H1 (cell line): ENCODE results near the gene SLIRP. TPM values are rescaled to one million over a fixed set of nuclear protein-coding genes. Genes with fewer than 3 reads are reported as not detected.

Experiments used
- CTCF ChIA-PET: fragments of 300-600 bp; sonication (Branson Sonifier 250); formaldehyde crosslinking; loops from one replicate; lab custom pipeline; 2021; ENCODE audit not compliant: partially characterized antibody; lab: Charles Lee
- POLR2A ChIA-PET: fragments of 300-600 bp; sonication (Branson Sonifier 250); formaldehyde crosslinking; loops from one replicate; lab custom pipeline; 2021; ENCODE audit warnings: inconsistent platforms; ENCODE audit not compliant: partially characterized antibody; lab: Charles Lee
- DNase-seq, 2 experiments: peaks; one replicate each; pipeline versions ENCODE4 v3.0.0 to v3.0.0-alpha.2; 2010 to 2022; ENCODE audit warnings: low spot score in 2 of 2, low read depth in 1 of 2, mixed read lengths in 1 of 2
- FAIRE-seq: peaks from 2 replicates; lab custom pipeline; 2011; peaks lifted over from hg19 to GRCh38; lab: Jason Lieb, UNC
- H2AFZ ChIP-seq: 2 replicates; pipeline ENCODE4 v1.8.1; 2012; ENCODE audit warnings: low read length, inconsistent platforms
- H2AK5ac ChIP-seq: 2 replicates; pipeline ENCODE4 v1.6.1; 2013; ENCODE audit warnings: low read depth, low read length
- H2BK120ac ChIP-seq: replicated peaks from 2 replicates; pipeline ENCODE3; 2013; ENCODE audit warnings: low read depth, low read length, inconsistent platforms
- H2BK12ac ChIP-seq: 2 replicates; pipeline ENCODE4 v1.6.1; 2013; ENCODE audit warnings: low read depth, low read length
- H2BK15ac ChIP-seq: 2 replicates; pipeline ENCODE4 v1.6.1; 2013; ENCODE audit warnings: low read length
- H2BK20ac ChIP-seq: 2 replicates; pipeline ENCODE4 v1.6.1; 2013; ENCODE audit warnings: low read length
- H2BK5ac ChIP-seq: 2 replicates; pipeline ENCODE4 v1.6.1; 2013; ENCODE audit warnings: low read depth, low read length
- H3K14ac ChIP-seq: 2 replicates; pipeline ENCODE4 v1.6.1; 2013; ENCODE audit warnings: inconsistent platforms; ENCODE audit not compliant: insufficient read length
- H3K18ac ChIP-seq: 2 replicates; pipeline ENCODE4 v1.6.1; 2013; ENCODE audit warnings: low read length; ENCODE audit errors: extremely low read depth
- H3K23ac ChIP-seq: 2 replicates; pipeline ENCODE4 v1.6.1; 2013; ENCODE audit warnings: inconsistent platforms; ENCODE audit not compliant: insufficient read length
- H3K23me2 ChIP-seq: 2 replicates; pipeline ENCODE4 v1.6.1; 2013; ENCODE audit warnings: low read depth, low read length
- H3K27ac ChIP-seq: 2 replicates; pipeline ENCODE4 v1.6.1; 2011; ENCODE audit warnings: low read depth, low read length, inconsistent platforms
- H3K27me3 ChIP-seq, 4 experiments: replicated peaks in 1 of 4; 1 replicate in 1 of 4; 2 replicates in 3 of 4; pipeline versions ENCODE4 v1.6.1 to v1.8.1; 2011 to 2013; ENCODE audit warnings: low read length in 3 of 4, mild to moderate bottlenecking in 3 of 4, inconsistent platforms in 2 of 4, mixed read lengths in 2 of 4, moderate library complexity in 1 of 4; ENCODE audit not compliant: control insufficient read depth in 3 of 4, insufficient read depth in 3 of 4; ENCODE audit errors: extremely low read depth in 1 of 4
- H3K36me3 ChIP-seq, 4 experiments: 2 replicates each; pipeline versions ENCODE4 v1.6.1 to v1.8.1; 2011 to 2013; ENCODE audit warnings: mild to moderate bottlenecking in 4 of 4, low read length in 3 of 4, moderate library complexity in 2 of 4, control low read depth in 1 of 4, inconsistent platforms in 1 of 4; ENCODE audit not compliant: insufficient read depth in 4 of 4, control insufficient read depth in 2 of 4
- H3K4ac ChIP-seq: replicated peaks from 2 replicates; pipeline ENCODE3; 2013; ENCODE audit warnings: low read length, low read depth, mixed read lengths, inconsistent platforms; ENCODE audit not compliant: insufficient read length
- H3K4me1 ChIP-seq, 4 experiments: replicated peaks in 1 of 4; 1 replicate in 1 of 4; 2 replicates in 3 of 4; pipeline versions ENCODE4 v1.6.1 to v1.8.1; 2011 to 2013; ENCODE audit warnings: low read length in 3 of 4, inconsistent platforms in 2 of 4, mixed read lengths in 1 of 4; ENCODE audit not compliant: insufficient read depth in 4 of 4, control insufficient read depth in 3 of 4
- H3K4me2 ChIP-seq, 2 experiments: 2 replicates each; pipeline versions ENCODE4 v1.6.1 to v1.8.1; 2011 to 2013; ENCODE audit warnings: low read depth in 2 of 2, low read length in 2 of 2, control low read depth in 1 of 2, inconsistent platforms in 1 of 2, mild to moderate bottlenecking in 1 of 2; ENCODE audit not compliant: insufficient read depth in 1 of 2
- H3K4me3 ChIP-seq, 4 experiments: fragments of 200-600, 300-600 bp in 1 of 4; sonication (generic), shearing (Covaris generic), sonication (Bioruptor Twin) in 1 of 4; 2 replicates each; pipeline versions ENCODE4 v1.5.1 to v1.8.1; 2011 to 2016; ENCODE audit warnings: low read length in 4 of 4, low read depth in 3 of 4, control low read depth in 2 of 4, inconsistent platforms in 2 of 4, mild to moderate bottlenecking in 2 of 4, mixed read lengths in 1 of 4, moderate library complexity in 1 of 4; ENCODE audit not compliant: insufficient read depth in 2 of 4; ENCODE audit errors: extremely low read depth in 1 of 4
- H3K56ac ChIP-seq: replicated peaks from 2 replicates; pipeline ENCODE3; 2013; ENCODE audit warnings: low read depth, mild to moderate bottlenecking, mixed read lengths, low read length, inconsistent platforms; ENCODE audit not compliant: insufficient read length
- H3K79me1 ChIP-seq: 2 replicates; pipeline ENCODE4 v1.6.1; 2013; ENCODE audit warnings: low read depth, low read length, control low read depth
- H3K79me2 ChIP-seq, 2 experiments: 2 replicates each; pipeline versions ENCODE4 v1.6.1 to v1.8.1; 2012 to 2013; ENCODE audit warnings: low read length in 2 of 2, mild to moderate bottlenecking in 2 of 2, inconsistent platforms in 1 of 2; ENCODE audit not compliant: insufficient read depth in 2 of 2, control insufficient read depth in 1 of 2
- H3K9ac ChIP-seq, 4 experiments: replicated peaks in 1 of 4; 1 replicate in 1 of 4; 2 replicates in 3 of 4; pipeline versions ENCODE4 v1.6.1 to v1.8.1; 2011 to 2013; ENCODE audit warnings: low read depth in 3 of 4, low read length in 3 of 4, control low read depth in 2 of 4, mild to moderate bottlenecking in 2 of 4, moderate library complexity in 2 of 4, inconsistent platforms in 1 of 4; ENCODE audit errors: extremely low read depth in 1 of 4
- H3K9me3 ChIP-seq, 2 experiments: 2 replicates each; pipeline versions ENCODE4 v1.6.1 to v1.8.1; 2012 to 2013; ENCODE audit warnings: mild to moderate bottlenecking in 2 of 2, moderate library complexity in 2 of 2, control low read depth in 1 of 2, inconsistent platforms in 1 of 2, low read depth in 1 of 2, low read length in 1 of 2, mixed read lengths in 1 of 2; ENCODE audit not compliant: insufficient read depth in 2 of 2
- H4K20me1 ChIP-seq, 2 experiments: replicated peaks in 1 of 2; 2 replicates each; pipeline versions ENCODE3 to v1.8.1; 2011 to 2013; ENCODE audit warnings: inconsistent platforms in 2 of 2, low read length in 2 of 2, mild to moderate bottlenecking in 1 of 2; ENCODE audit not compliant: insufficient read depth in 2 of 2, control insufficient read depth in 1 of 2
- H4K5ac ChIP-seq: 2 replicates; pipeline ENCODE4 v1.6.1; 2013; ENCODE audit warnings: low read length, low read depth, mixed read lengths, inconsistent platforms; ENCODE audit not compliant: insufficient read length
- H4K8ac ChIP-seq: 2 replicates; pipeline ENCODE4 v1.8.0; 2013; ENCODE audit warnings: mild to moderate bottlenecking, moderate library complexity, low read length, inconsistent platforms; ENCODE audit not compliant: insufficient read depth; ENCODE audit errors: extremely low read depth
- H4K91ac ChIP-seq: replicated peaks from 2 replicates; pipeline ENCODE3; 2013; ENCODE audit warnings: low read length, mixed read lengths, inconsistent platforms; ENCODE audit not compliant: insufficient read length
- ASH2L ChIP-seq: fragments of 200-600, 300-600 bp; sonication (generic); IDR thresholded peaks from one replicate; pipeline ENCODE4 v1.7.1; 2017; ENCODE audit warnings: low read length
- BACH1 ChIP-seq: IDR thresholded peaks from 2 replicates; pipeline ENCODE4 v1.6.1; 2012; ENCODE audit warnings: low read length, improper control_type of control experiment
- GABPA ChIP-seq: IDR thresholded peaks from 2 replicates; pipeline ENCODE4 v1.6.1; 2011; ENCODE audit warnings: mild to moderate bottlenecking, low read length, moderate library complexity, borderline replicate concordance; ENCODE audit not compliant: insufficient read depth
- HDAC6 ChIP-seq: IDR thresholded peaks from one replicate; pipeline ENCODE4 v1.7.1; 2012; ENCODE audit warnings: low read depth, mild to moderate bottlenecking, inconsistent platforms, low read length, moderate library complexity
- POU5F1 ChIP-seq: IDR thresholded peaks from 2 replicates; pipeline ENCODE4 v1.6.1; 2011; ENCODE audit warnings: low read depth, mild to moderate bottlenecking, low read length, moderate library complexity
- SAP30 ChIP-seq: fragments of 300-600 bp; sonication (generic); IDR thresholded peaks from 2 replicates; pipeline ENCODE4 v1.7.1; 2012; ENCODE audit warnings: low read length, moderate library complexity, mild to moderate bottlenecking, inconsistent platforms; ENCODE audit not compliant: insufficient read depth, insufficient replicate concordance
- SIX5 ChIP-seq: IDR thresholded peaks from 2 replicates; pipeline ENCODE4 v1.6.1; 2011; ENCODE audit warnings: mild to moderate bottlenecking, low read depth, low read length
- SP1 ChIP-seq: IDR thresholded peaks from 2 replicates; pipeline ENCODE4 v1.6.1; 2011; ENCODE audit warnings: low read depth, low read length
- TBP ChIP-seq: IDR thresholded peaks from 2 replicates; pipeline ENCODE4 v1.6.1; 2011; ENCODE audit warnings: low read depth, low read length, improper control_type of control experiment
- polyA plus RNA-seq, 7 experiments: library from polyadenylated mRNA; depleted of rRNA in 3 of 7; stranded (reverse) in 5 of 7; unstranded in 2 of 7; fragments of >200 nt in 5 of 7; fragments of 200-250 nt in 2 of 7; gene quantifications; 1 replicate in 5 of 7; 2 replicates in 1 of 7; 4 replicates in 1 of 7; pipeline versions ENCODE4 v1.2.1 to v1.2.3, GENCODE V29; 2011 to 2013; ENCODE audit warnings: missing spikeins in 2 of 7, mixed read lengths in 2 of 7
- total RNA-seq: library from RNA; stranded (reverse); fragmentation: NEBNext Ultra II Directional; extraction: Animal tissue kit (Norgen Biotek cat#: 25700); gene quantifications from 2 replicates; pipeline ENCODE4 v1.2.1, GENCODE V29; 2021

The SLIRP gene
- total and polyA plus RNA-seq, 2 of the 8 experiments (the other 6 are each of a cell fraction or from before 2014, with no cell fraction given) = 374 to 383 TPM

DNA sequence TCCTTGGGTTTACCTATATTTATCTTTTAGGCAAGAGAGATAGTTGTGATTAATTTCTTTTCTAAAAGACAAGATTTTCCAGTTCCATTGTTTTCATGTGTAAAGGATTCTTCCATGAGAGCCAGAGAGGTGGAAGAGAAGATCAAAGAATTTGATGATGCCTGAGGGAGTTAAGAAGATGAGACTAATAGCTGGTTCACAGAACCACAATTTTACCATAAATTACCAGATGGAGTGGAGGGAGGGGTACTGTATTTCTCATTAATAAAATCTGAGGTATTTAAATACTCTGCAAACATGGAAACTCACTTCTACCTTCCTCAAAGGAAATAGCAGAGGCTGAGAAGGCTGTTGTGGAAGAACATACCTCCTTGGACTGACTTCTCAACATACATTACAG lies 34.7 kb upstream of the SLIRP start:
- TF ChIP-seq ASH2L (no peak), POU5F1 (no peak), GABPA (no peak), HDAC6 (no peak), BACH1 (no peak), SP1 (no peak), SAP30 (no peak), SIX5 (no peak), TBP (no peak)
- Histone ChIP-seq H3K4me2 (no peak overlapping the region), H3K9me3 (no peaks in the 10 kb centered on the region), H3K14ac (no peak overlapping the region), H3K23me2 (no peaks in the 10 kb centered on the region), H3K79me1 (no peaks in the 10 kb centered on the region), H3K79me2 (no peaks in the 10 kb centered on the region), H2AFZ (no peak overlapping the region), H3K4me1 (no peaks in the 10 kb centered on the region), H3K27ac (no peak overlapping the region), H2BK15ac (no peak overlapping the region), H4K91ac (no peak overlapping the region), H3K4me3 (no peak overlapping the region), H2BK20ac (no peak overlapping the region), H2BK5ac (no peak overlapping the region), H3K56ac (no peak overlapping the region), H3K36me3 (peaks cover 9 to 31% (median 19%) of the 10 kb centered on the region in 4 experiments), H4K5ac (no peak overlapping the region), H2BK120ac (no peak overlapping the region), H2AK5ac (no peak overlapping the region), H4K8ac (no peak overlapping the region), H2BK12ac (no peak overlapping the region), H3K4ac (no peak overlapping the region), H3K23ac (no peak overlapping the region), H3K18ac (no peak overlapping the region), H4K20me1 (peaks cover 0 to 2% of the 10 kb centered on the region in 2 experiments), H3K9ac (no peak overlapping the region), H3K27me3 (no peaks in the 10 kb centered on the region)
- FAIRE-seq (no peak), DNase-seq (no peak)
- ChIA-PET CTCF (no interaction called here), POLR2A (interaction anchor here (1.2 kb wide), 1 partner anchor 19 kb away, joined by 3 read pairs; no protein-coding TSS in a partner anchor)
